Neural progenitor cell (in vitro differentiated cells): ENCODE results near the gene NELL2.

ENCODE experiments used
- EZH2 ChIP-seq: fragments of 200-600 bp; sonication (generic); IDR thresholded peaks from 2 replicates; pipeline ENCODE4 v1.6.1; 2017; ENCODE audit warnings: antibody characterized with exemption, mild to moderate bottlenecking, moderate library complexity
- EZH2phosphoT487 ChIP-seq: fragments of 200-600 bp; sonication (generic); IDR thresholded peaks from 2 replicates; pipeline ENCODE4 v1.6.1; 2017; ENCODE audit warnings: antibody characterized with exemption
- TF ChIP-seq, protein P1 (sequence below): fragments of 200-600 bp; sonication (generic); IDR thresholded peaks from 2 replicates; pipeline ENCODE4 v1.5.1; 2017; ENCODE audit warnings: antibody characterized with exemption, mild to moderate bottlenecking

DNA sequence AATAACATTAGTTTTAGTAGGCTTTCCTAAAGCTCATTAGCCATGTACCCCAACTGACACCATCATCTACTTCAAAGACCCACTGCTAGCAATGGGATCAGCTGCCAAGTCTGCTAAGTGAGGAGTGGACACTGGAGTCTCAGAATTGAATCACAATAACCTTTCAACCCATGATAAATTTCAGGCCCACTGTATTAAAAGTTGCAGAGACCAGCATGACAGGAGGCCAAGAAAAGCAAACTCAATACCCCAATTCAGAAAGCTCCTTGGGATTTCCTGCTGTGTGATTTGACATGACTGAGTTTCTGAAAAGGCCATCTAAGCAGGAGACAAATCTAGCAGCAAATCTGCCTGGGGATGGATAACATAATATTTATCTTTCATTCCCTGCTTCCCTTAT, 320.7 kb downstream of the NELL2 start:
- TF ChIP-seq, protein P1, sequence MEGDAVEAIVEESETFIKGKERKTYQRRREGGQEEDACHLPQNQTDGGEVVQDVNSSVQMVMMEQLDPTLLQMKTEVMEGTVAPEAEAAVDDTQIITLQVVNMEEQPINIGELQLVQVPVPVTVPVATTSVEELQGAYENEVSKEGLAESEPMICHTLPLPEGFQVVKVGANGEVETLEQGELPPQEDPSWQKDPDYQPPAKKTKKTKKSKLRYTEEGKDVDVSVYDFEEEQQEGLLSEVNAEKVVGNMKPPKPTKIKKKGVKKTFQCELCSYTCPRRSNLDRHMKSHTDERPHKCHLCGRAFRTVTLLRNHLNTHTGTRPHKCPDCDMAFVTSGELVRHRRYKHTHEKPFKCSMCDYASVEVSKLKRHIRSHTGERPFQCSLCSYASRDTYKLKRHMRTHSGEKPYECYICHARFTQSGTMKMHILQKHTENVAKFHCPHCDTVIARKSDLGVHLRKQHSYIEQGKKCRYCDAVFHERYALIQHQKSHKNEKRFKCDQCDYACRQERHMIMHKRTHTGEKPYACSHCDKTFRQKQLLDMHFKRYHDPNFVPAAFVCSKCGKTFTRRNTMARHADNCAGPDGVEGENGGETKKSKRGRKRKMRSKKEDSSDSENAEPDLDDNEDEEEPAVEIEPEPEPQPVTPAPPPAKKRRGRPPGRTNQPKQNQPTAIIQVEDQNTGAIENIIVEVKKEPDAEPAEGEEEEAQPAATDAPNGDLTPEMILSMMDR: no peak
- TF ChIP-seq EZH2phosphoT487: no peak
- TF ChIP-seq EZH2: no peak
